Keratinocyte (primary cell): ENCODE measurements around the gene TMEM151A. TPM values are rescaled to one million over a fixed set of nuclear protein-coding genes. Genes with fewer than 3 reads are reported as not detected.
"Not testable (repeated sequence)": the region's sequence is repeated elsewhere in the genome, so short reads cannot be mapped to it uniquely, and the experiment has no call there.

ENCODE experiments used
- DNase-seq: peaks from one replicate; pipeline ENCODE4 v3.0.0-alpha.2; 2011; ENCODE audit warnings: low read depth, missing footprints, low spot score
- FAIRE-seq: peaks from 2 replicates; lab custom pipeline; 2011; peaks lifted over from hg19 to GRCh38; lab: Jason Lieb, UNC
- H2AFZ ChIP-seq: 2 replicates; pipeline ENCODE4 v1.6.0; 2012; ENCODE audit warnings: low read length, control low read depth, inconsistent platforms; ENCODE audit not compliant: control insufficient read depth
- H3K27ac ChIP-seq: 2 replicates; pipeline ENCODE4 v1.5.1; 2011; ENCODE audit warnings: low read length; ENCODE audit not compliant: control insufficient read depth, insufficient read depth
- H3K27me3 ChIP-seq: 3 replicates; pipeline ENCODE4 v1.6.0; 2011; ENCODE audit warnings: low read length; ENCODE audit not compliant: control insufficient read depth, insufficient read depth; ENCODE audit errors: extremely low read depth
- H3K36me3 ChIP-seq, 2 experiments: 2 replicates in 1 of 2; 3 replicates in 1 of 2; pipeline ENCODE4 v1.5.1; 2011; ENCODE audit warnings: low read length in 2 of 2, mild to moderate bottlenecking in 1 of 2; ENCODE audit not compliant: control insufficient read depth in 2 of 2, insufficient read depth in 2 of 2; ENCODE audit errors: extremely low read depth in 1 of 2
- H3K4me1 ChIP-seq: 3 replicates; pipeline ENCODE4 v1.5.1; 2011; ENCODE audit warnings: low read length; ENCODE audit not compliant: control insufficient read depth, insufficient read depth; ENCODE audit errors: extremely low read depth
- H3K4me2 ChIP-seq: 3 replicates; pipeline ENCODE4 v1.6.0; 2011; ENCODE audit warnings: low read depth, low read length; ENCODE audit not compliant: control insufficient read depth, insufficient read depth; ENCODE audit errors: extremely low read depth
- H3K4me3 ChIP-seq, 3 experiments: fragments of 200-600 bp in 1 of 3; sonication (generic) in 1 of 3; 2 replicates in 2 of 3; 3 replicates in 1 of 3; pipeline ENCODE4 v1.5.1; 2011 to 2016; ENCODE audit warnings: low read length in 3 of 3, mild to moderate bottlenecking in 3 of 3, control low read depth in 2 of 3, inconsistent platforms in 1 of 3, low read depth in 1 of 3, mixed read lengths in 1 of 3, mixed run types in 1 of 3, moderate library complexity in 1 of 3; ENCODE audit not compliant: control insufficient read depth in 2 of 3, insufficient read depth in 2 of 3; ENCODE audit errors: extremely low read depth in 1 of 3
- H3K79me2 ChIP-seq: 2 replicates; pipeline ENCODE4 v1.6.0; 2012; ENCODE audit warnings: low read length; ENCODE audit not compliant: control insufficient read depth, insufficient read depth
- H3K9ac ChIP-seq: 3 replicates; pipeline ENCODE4 v1.6.0; 2011; ENCODE audit warnings: low read length; ENCODE audit not compliant: control insufficient read depth, insufficient read depth; ENCODE audit errors: extremely low read depth
- H3K9me1 ChIP-seq: 3 replicates; pipeline ENCODE4 v1.6.0; 2011; ENCODE audit warnings: low read length; ENCODE audit not compliant: control insufficient read depth, insufficient read depth; ENCODE audit errors: extremely low read depth
- H3K9me3 ChIP-seq: 2 replicates; pipeline ENCODE4 v1.5.1; 2012; ENCODE audit warnings: low read depth, low read length; ENCODE audit not compliant: control insufficient read depth
- H4K20me1 ChIP-seq: 3 replicates; pipeline ENCODE4 v1.6.0; 2011; ENCODE audit warnings: low read length; ENCODE audit not compliant: control insufficient read depth, insufficient read depth; ENCODE audit errors: extremely low read depth
- CTCF ChIP-seq, 3 experiments: IDR thresholded peaks in 1 of 3; conservative IDR thresholded peaks in 1 of 3; optimal IDR thresholded peaks in 1 of 3; 2 replicates in 2 of 3; 3 replicates in 1 of 3; pipeline versions ENCODE3 to v1.5.1; 2011; ENCODE audit warnings: low read length in 3 of 3, mild to moderate bottlenecking in 3 of 3, moderate library complexity in 2 of 3, control low read depth in 1 of 3, inconsistent platforms in 1 of 3; ENCODE audit not compliant: insufficient read depth in 2 of 3; ENCODE audit errors: extremely low read depth in 1 of 3
- EZH2 ChIP-seq: IDR thresholded peaks from one replicate; pipeline ENCODE4 v1.6.1; 2012; ENCODE audit warnings: inconsistent platforms, mild to moderate bottlenecking, low read length, moderate library complexity
- dilution Hi-C: fragments of 300-500 bp; cut with MboI; formaldehyde crosslinking; loops from one replicate; pipeline ENCODE4 v1.7.0; 2020; ENCODE audit warnings: low sequenced_read_pairs; ENCODE audit not compliant: extremely low pct_ligation_motif_present
- polyA plus RNA-seq, 5 experiments: library from polyadenylated mRNA; depleted of rRNA in 3 of 5; stranded (reverse) in 3 of 5; stranded (forward) in 1 of 5; unstranded in 1 of 5; fragments of >200 nt; gene quantifications; 1 replicate in 1 of 5; 2 replicates in 3 of 5; 3 replicates in 1 of 5; pipeline versions ENCODE4 v1.2.1 to v1.2.3, GENCODE V29; 2011 to 2012; ENCODE audit warnings: missing spikeins in 2 of 5, low read depth in 1 of 5, low replicate concordance in 1 of 5

Gene TMEM151A
- polyA plus RNA-seq, 1 donor (not counting 4 experiments of a cell fraction or from before 2014, with no cell fraction given) = not detected

GRCh38 chr11:66317723-66318599, 26.3 kb downstream of the TMEM151A start:
- H3K9ac ChIP-seq = no peak overlapping the region
- H3K4me3 ChIP-seq = no peak overlapping the region

GRCh38 chr11:66318600-66318970, 26.9 kb downstream of the TMEM151A start:
- FAIRE-seq = no peak
- Histone ChIP-seq H3K27ac (no peak overlapping the region), H2AFZ (no peak overlapping the region), H3K4me3 (no peak overlapping the region), H3K4me1 (peaks cover 13% of the 10 kb centered on the region), H4K20me1 (no peaks in the 10 kb centered on the region), H3K36me3 (no peaks in the 10 kb centered on the region), H3K79me2 (no peaks in the 10 kb centered on the region), H3K9me1 (no peaks in the 10 kb centered on the region), H3K9me3 (no peaks in the 10 kb centered on the region), H3K27me3 (peaks cover 11% of the 10 kb centered on the region), H3K4me2 (no peak overlapping the region), H3K9ac (no peak overlapping the region)
- TF ChIP-seq CTCF (optimal IDR thresholded peaks at IDR 0.05 in 1 of 3, IDR thresholded peaks at IDR 0.05 in 1 of 3, conservative IDR thresholded peaks at IDR 0.05 in 1 of 3; ENCODE audit: extremely low read depth in 1 of 3, insufficient read depth in 2 of 3, low read length in 3 of 3) (no peak), EZH2 (no peak)
- no peak for DNase-seq
- dilution Hi-C loops = no loop called here

More at GRCh38 chr11:66317723-66318599, 26.3 kb downstream of the TMEM151A start:
- Histone ChIP-seq H3K27me3 (peaks cover 11% of the 10 kb centered on the region), H3K9me1 (no peaks in the 10 kb centered on the region), H3K79me2 (no peaks in the 10 kb centered on the region), H2AFZ (no peak overlapping the region), H4K20me1 (no peaks in the 10 kb centered on the region), H3K4me2 (peak overlapping the region; percentile 22), H3K27ac (no peak overlapping the region), H3K9me3 (no peaks in the 10 kb centered on the region), H3K4me1 (peaks cover 13% of the 10 kb centered on the region), H3K36me3 (no peaks in the 10 kb centered on the region)
- dilution Hi-C loops = no loop called here
- no peak for TF ChIP-seq CTCF (optimal IDR thresholded peaks at IDR 0.05 in 1 of 3, IDR thresholded peaks at IDR 0.05 in 1 of 3, conservative IDR thresholded peaks at IDR 0.05 in 1 of 3; ENCODE audit: extremely low read depth in 1 of 3, insufficient read depth in 2 of 3, low read length in 3 of 3)
- no peak for TF ChIP-seq EZH2
- FAIRE-seq = peak; percentile 77
- no peak for DNase-seq

GRCh38 chr11:66320289-66320688, 28.6 kb downstream of the TMEM151A start:
- H3K9me3 ChIP-seq, FAIRE-seq, H2AFZ ChIP-seq, H3K9ac ChIP-seq, H3K4me3 ChIP-seq, DNase-seq, H3K36me3 ChIP-seq, H3K4me2 ChIP-seq, dilution Hi-C loops, H3K79me2 ChIP-seq, H3K9me1 ChIP-seq, H4K20me1 ChIP-seq, H3K27ac ChIP-seq: not testable (repeated sequence)
- Histone ChIP-seq H3K27me3 (peaks cover 11% of the 10 kb centered on the region), H3K4me1 (peaks cover 22% of the 10 kb centered on the region)
